GM12864 (cell line): ENCODE measurements around the gene MAD2L1.

ENCODE experiments used
- DNase-seq: peaks from one replicate; pipeline ENCODE4 v3.0.0-alpha.2; 2011; ENCODE audit warnings: low read depth
- H3K4me3 ChIP-seq: 2 replicates; pipeline ENCODE4 v1.5.1; 2011; ENCODE audit warnings: mild to moderate bottlenecking, low read depth, low read length, control low read depth
- CTCF ChIP-seq: IDR thresholded peaks from 2 replicates; pipeline ENCODE4 v1.5.1; 2011; ENCODE audit warnings: low read depth, mild to moderate bottlenecking, moderate library complexity, low read length, control low read depth, inconsistent platforms; ENCODE audit errors: missing control alignments

MAD2L1 gene

GRCh38 chr4:120062663-120063195 lies 3.9 kb downstream of the MAD2L1 start:
- DNase-seq, result no peak
- no peak for TF ChIP-seq CTCF

GRCh38 chr4:120059036-120059435 lies 7.6 kb downstream of the MAD2L1 start:
- no peak overlapping the region for H3K4me3 ChIP-seq
- no peak for TF ChIP-seq CTCF
- no peak for DNase-seq

More at GRCh38 chr4:120062663-120063195, 3.9 kb downstream of the MAD2L1 start:
- H3K4me3 ChIP-seq, result no peak overlapping the region

- H3K4me3 ChIP-seq, result no peak overlapping the region
- no peak for DNase-seq
- no peak for TF ChIP-seq CTCF
Observed at GRCh38 chr4:120057416-120057815, 9.2 kb downstream of the MAD2L1 start.

- no peak for DNase-seq
- no peak for TF ChIP-seq CTCF
Observed at GRCh38 chr4:120056246-120056645, 10.4 kb downstream of the MAD2L1 start.

GRCh38 chr4:120055795-120056194 lies 10.9 kb downstream of the MAD2L1 start:
- no peak for TF ChIP-seq CTCF
- no peak for DNase-seq
- H3K4me3 ChIP-seq, result no peak overlapping the region

More at GRCh38 chr4:120056246-120056645, 10.4 kb downstream of the MAD2L1 start:
- no peak overlapping the region for H3K4me3 ChIP-seq

- TF ChIP-seq CTCF, result no peak
- DNase-seq, result no peak
- no peak overlapping the region for H3K4me3 ChIP-seq
Observed at GRCh38 chr4:120055162-120055561, 11.5 kb downstream of the MAD2L1 start.

- DNase-seq, result no peak
- no peak overlapping the region for H3K4me3 ChIP-seq
- no peak for TF ChIP-seq CTCF
Observed at GRCh38 chr4:120053911-120054310, 12.7 kb downstream of the MAD2L1 start.
